ENCODE results near the gene FBXL20. TPM values are rescaled to one million over a fixed set of nuclear protein-coding genes. Genes with fewer than 3 reads are reported as not detected.
"Not testable (repeated sequence)": the region's sequence is repeated elsewhere in the genome, so short reads cannot be mapped to it uniquely, and the experiment has no call there.

Gene FBXL20
- total and polyA plus RNA-seq, 9 of the 15 experiments (the other 6 are each of a cell fraction or from before 2014, with no cell fraction given): 1.8 to 15.1 (median 5.6) TPM

DNA sequence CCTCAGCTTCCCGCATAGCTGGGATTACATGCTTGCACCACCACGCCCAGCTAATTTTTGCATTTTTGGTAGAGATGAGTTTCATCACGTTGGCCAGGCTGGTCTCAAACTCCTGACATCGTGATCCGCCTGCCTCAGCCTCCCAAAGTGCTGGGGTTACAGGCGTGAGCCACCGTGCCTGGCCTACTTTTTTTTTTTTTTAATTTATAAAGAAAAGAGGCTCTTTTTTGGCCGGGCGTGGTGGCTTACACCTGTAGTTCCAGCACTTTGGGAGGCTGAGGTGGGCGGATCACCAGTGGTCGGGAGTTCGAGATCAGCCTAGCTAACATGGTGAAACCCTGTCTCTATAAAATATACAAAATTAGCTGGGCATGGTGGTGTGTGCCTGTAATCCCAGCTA, 151.3 kb downstream of the FBXL20 start:
- H3K36me3 ChIP-seq (ENCODE audit: control insufficient read depth, insufficient read depth, low read length); H2AFZ ChIP-seq (ENCODE audit: low read depth, low read length); H3K79me2 ChIP-seq (ENCODE audit: control insufficient read depth, insufficient read depth, low read length); POLR2A ChIA-PET; DNase-seq (ENCODE audit: extremely low read depth in 1 of 4, low spot score in 3 of 4); ATAC-seq; H3K4me1 ChIP-seq (replicated peaks in 1 of 2; ENCODE audit: control insufficient read depth in 2 of 2, insufficient read depth in 2 of 2, low read length in 2 of 2); H3K9me1 ChIP-seq (ENCODE audit: control insufficient read depth, insufficient read depth, low read length); H3K27ac ChIP-seq (ENCODE audit: extremely low read depth, low read depth, low read length); H3K27me3 ChIP-seq (ENCODE audit: control insufficient read depth in 2 of 2, insufficient read depth in 2 of 2, low read length in 2 of 2); H4K20me1 ChIP-seq (replicated peaks; ENCODE audit: control insufficient read depth, insufficient read depth, low read length); BruUV-seq (replicated peaks); H3K9ac ChIP-seq (ENCODE audit: insufficient read depth in 1 of 2, low read depth in 2 of 2, low read length in 2 of 2); H3K4me2 ChIP-seq (ENCODE audit: insufficient read depth, low read length); H3K4me3 ChIP-seq; intact Hi-C loops (cut with micrococcal nuclease); FAIRE-seq; in situ Hi-C loops (cut with MboI); H3K9me3 ChIP-seq (replicated peaks; ENCODE audit: control insufficient read depth, insufficient read depth, low read depth, low read length): not testable (repeated sequence)
- 72% methylated on average over 12 of the region's 12 CpGs for WGBS (ENCODE audit: insufficient coverage, low coverage, missing lambda C conversion rate)
- CTCF ChIA-PET (ENCODE audit: low intra/inter-chr PET ratio): interaction anchor here (0.8 kb wide), 1 partner anchor 818 kb away, joined by 3 read pairs; no protein-coding TSS in a partner anchor

GRCh38 chr17:39246274-39246673, 155.2 kb downstream of the FBXL20 start:
- H3K4me3 ChIP-seq: no peak overlapping the region
- H3K9me3 ChIP-seq (replicated peaks; ENCODE audit: control insufficient read depth, insufficient read depth, low read depth, low read length): no peaks in the 10 kb centered on the region
- peak; percentile 24 to 39 (median 34) for DNase-seq (ENCODE audit: extremely low read depth in 1 of 4, low spot score in 3 of 4)
- intact Hi-C loops (cut with micrococcal nuclease) (loop anchor here (10.0 kb wide), 1 partner anchor 91 kb away; the partner anchor contains the start of gene PLXDC1), in situ Hi-C loops (cut with MboI) (no loop called here)
- ChIA-PET POLR2A (interaction anchor here (0.5 to 1.6 kb wide), 4 partner anchors 8 to 321 kb away, joined by 3 to 5 read pairs (median 3); no protein-coding TSS in a partner anchor), CTCF (ENCODE audit: low intra/inter-chr PET ratio) (no interaction called here)
- ATAC-seq: peak; percentile 18; the same call in 1 of the 3 replicates
- no peak overlapping the region; a peak in 1 of 4 replicates for H3K9ac ChIP-seq (ENCODE audit: insufficient read depth in 1 of 2, low read depth in 2 of 2, low read length in 2 of 2)
- no peak overlapping the region for H3K4me2 ChIP-seq (ENCODE audit: insufficient read depth, low read length)
- H2AFZ ChIP-seq (ENCODE audit: low read depth, low read length): no peak overlapping the region
- WGBS (ENCODE audit: insufficient coverage, low coverage, missing lambda C conversion rate): 31% methylated on average over 3 of the region's 3 CpGs
- FAIRE-seq: peak; percentile 59
- peaks cover 2 to 8% of the 10 kb centered on the region in 2 experiments; a peak in 3 of 5 replicates for H3K4me1 ChIP-seq (replicated peaks in 1 of 2; ENCODE audit: control insufficient read depth in 2 of 2, insufficient read depth in 2 of 2, low read length in 2 of 2)
- no peak overlapping the region for H3K27ac ChIP-seq (ENCODE audit: extremely low read depth, low read depth, low read length)
- H3K27me3 ChIP-seq (ENCODE audit: control insufficient read depth in 2 of 2, insufficient read depth in 2 of 2, low read length in 2 of 2): no peaks in the 10 kb centered on the region
- TF ChIP-seq MTF1 (CRISPR knock-in tag; IDR thresholded peaks at IDR 0.05; ENCODE audit: borderline replicate concordance) (no peak), TFAM (CRISPR knock-in tag; conservative IDR thresholded peaks at IDR 0.05) (no peak), POLR3G (IDR thresholded peaks at IDR 0.05; ENCODE audit: extremely low read depth, insufficient read length, insufficient replicate concordance) (no peak), CTCF (IDR thresholded peaks at IDR 0.05 in 2 of 3, conservative IDR thresholded peaks at IDR 0.05 in 1 of 3; ENCODE audit: insufficient read depth in 2 of 3, low read depth in 1 of 3, low read length in 3 of 3) (peak in 2 of 3 experiments; percentile 12 to 37; a peak in 2 of 6 replicates)
- no peaks in the 10 kb centered on the region for H3K9me1 ChIP-seq (ENCODE audit: control insufficient read depth, insufficient read depth, low read length)
- no TSS peak for BruUV-seq (replicated peaks)
- no peaks in the 10 kb centered on the region for H4K20me1 ChIP-seq (replicated peaks; ENCODE audit: control insufficient read depth, insufficient read depth, low read length)
- H3K79me2 ChIP-seq (ENCODE audit: control insufficient read depth, insufficient read depth, low read length): no peaks in the 10 kb centered on the region
- H3K36me3 ChIP-seq (ENCODE audit: control insufficient read depth, insufficient read depth, low read length): no peaks in the 10 kb centered on the region
